WERI-Rb-1 (cell line): ENCODE data around the gene GMDS.

Experiments used
- DNase-seq: peaks from one replicate; pipeline ENCODE4 v3.0.0-alpha.2; 2020
- H3K27ac ChIP-seq: fragments of 250-450 bp; sonication (Bioruptor Pico); 2 replicates; pipeline ENCODE4 v1.5.1; 2020; ENCODE audit warnings: mild to moderate bottlenecking, moderate library complexity
- H3K27me3 ChIP-seq: fragments of 250-450 bp; sonication (Bioruptor Pico); 2 replicates; pipeline ENCODE4 v1.5.1; 2021; ENCODE audit warnings: mild to moderate bottlenecking, low read depth, moderate library complexity; ENCODE audit not compliant: insufficient read depth, severe bottlenecking
- H3K36me3 ChIP-seq: fragments of 250-450 bp; sonication (Bioruptor Pico); 2 replicates; pipeline ENCODE4 v1.5.1; 2020; ENCODE audit warnings: mild to moderate bottlenecking, moderate library complexity
- H3K4me3 ChIP-seq: 2 replicates; pipeline ENCODE4 v1.5.1; 2011; ENCODE audit warnings: low read depth, mild to moderate bottlenecking, control low read depth, low read length
- H3K9me3 ChIP-seq: fragments of 250-450 bp; sonication (Bioruptor Pico); 2 replicates; pipeline ENCODE4 v1.5.1; 2021; ENCODE audit warnings: mild to moderate bottlenecking, moderate library complexity; ENCODE audit not compliant: severe bottlenecking
- TF ChIP-seq, protein P1 (sequence below): IDR thresholded peaks from 2 replicates; pipeline ENCODE4 v1.5.1; 2011; ENCODE audit warnings: low read depth, mild to moderate bottlenecking, control low read depth, inconsistent platforms, low read length

The GMDS gene

DNA sequence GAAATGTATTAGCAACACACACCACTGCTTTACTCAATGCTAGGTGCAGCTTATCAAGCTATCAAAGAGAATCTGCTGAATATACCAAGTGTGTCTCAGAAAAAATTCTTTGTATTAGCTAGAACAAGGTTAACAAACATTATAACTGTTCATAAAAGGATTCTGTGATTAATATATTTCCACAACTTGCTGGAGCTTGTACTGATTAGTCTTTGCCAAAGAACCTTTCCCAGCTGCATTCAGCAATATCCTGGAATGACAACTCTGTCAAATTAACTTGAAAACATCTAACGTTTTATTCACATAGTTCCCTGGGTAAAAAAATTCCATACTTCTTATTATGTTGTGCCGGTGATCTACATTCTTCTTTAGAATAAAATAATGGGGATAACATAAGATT is 383.0 kb downstream of the GMDS start:
- Histone ChIP-seq H3K27me3 (no peaks in the 10 kb centered on the region), H3K9me3 (no peaks in the 10 kb centered on the region), H3K4me3 (no peak overlapping the region), H3K36me3 (no peaks in the 10 kb centered on the region), H3K27ac (no peak overlapping the region)
- TF ChIP-seq, protein P1, sequence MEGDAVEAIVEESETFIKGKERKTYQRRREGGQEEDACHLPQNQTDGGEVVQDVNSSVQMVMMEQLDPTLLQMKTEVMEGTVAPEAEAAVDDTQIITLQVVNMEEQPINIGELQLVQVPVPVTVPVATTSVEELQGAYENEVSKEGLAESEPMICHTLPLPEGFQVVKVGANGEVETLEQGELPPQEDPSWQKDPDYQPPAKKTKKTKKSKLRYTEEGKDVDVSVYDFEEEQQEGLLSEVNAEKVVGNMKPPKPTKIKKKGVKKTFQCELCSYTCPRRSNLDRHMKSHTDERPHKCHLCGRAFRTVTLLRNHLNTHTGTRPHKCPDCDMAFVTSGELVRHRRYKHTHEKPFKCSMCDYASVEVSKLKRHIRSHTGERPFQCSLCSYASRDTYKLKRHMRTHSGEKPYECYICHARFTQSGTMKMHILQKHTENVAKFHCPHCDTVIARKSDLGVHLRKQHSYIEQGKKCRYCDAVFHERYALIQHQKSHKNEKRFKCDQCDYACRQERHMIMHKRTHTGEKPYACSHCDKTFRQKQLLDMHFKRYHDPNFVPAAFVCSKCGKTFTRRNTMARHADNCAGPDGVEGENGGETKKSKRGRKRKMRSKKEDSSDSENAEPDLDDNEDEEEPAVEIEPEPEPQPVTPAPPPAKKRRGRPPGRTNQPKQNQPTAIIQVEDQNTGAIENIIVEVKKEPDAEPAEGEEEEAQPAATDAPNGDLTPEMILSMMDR, result no peak
- no peak for DNase-seq

DNA sequence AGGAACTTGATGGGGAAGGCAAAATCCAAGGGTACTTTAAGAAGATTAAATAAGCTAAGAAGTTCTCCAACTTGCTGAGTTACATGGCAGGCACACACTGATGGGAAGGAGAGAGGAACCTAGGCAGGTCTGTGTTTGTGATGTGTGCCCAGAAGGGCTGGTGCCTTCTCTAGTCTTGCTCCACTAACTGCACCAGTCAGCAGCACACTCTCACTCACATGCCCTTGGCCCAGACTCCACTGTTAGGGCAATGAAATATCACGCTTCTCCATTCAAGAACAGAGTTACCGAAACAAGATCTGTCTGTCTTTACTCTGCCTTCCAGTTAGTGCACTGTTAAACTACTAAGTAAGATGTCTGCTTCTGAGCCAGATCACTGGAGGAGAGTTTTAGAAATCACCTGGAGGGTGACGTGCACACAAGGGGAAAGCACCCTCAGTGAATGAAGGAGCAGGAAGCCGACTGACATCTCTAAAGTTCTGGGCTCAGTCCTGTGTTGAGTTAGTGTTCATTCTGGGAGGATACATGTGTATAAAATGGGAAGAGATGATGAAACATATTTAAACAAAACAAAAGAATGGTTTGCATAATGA is 384.6 kb downstream of the GMDS start:
- H3K36me3 ChIP-seq, result no peaks in the 10 kb centered on the region
- no peaks in the 10 kb centered on the region for H3K27me3 ChIP-seq
- TF ChIP-seq, protein P1, result no peak
- H3K27ac ChIP-seq, result no peak overlapping the region
- H3K9me3 ChIP-seq, result no peaks in the 10 kb centered on the region
- H3K4me3 ChIP-seq, result no peak overlapping the region
- no peak for DNase-seq

GRCh38 chr6:1858859-1859258 is 386.5 kb downstream of the GMDS start:
- Histone ChIP-seq H3K27me3 (no peaks in the 10 kb centered on the region), H3K9me3 (no peaks in the 10 kb centered on the region), H3K4me3 (no peak overlapping the region), H3K27ac (no peak overlapping the region), H3K36me3 (no peaks in the 10 kb centered on the region)
- DNase-seq, result no peak
- TF ChIP-seq, protein P1, result no peak

- TF ChIP-seq, protein P1, result no peak
- DNase-seq, result no peak
- Histone ChIP-seq H3K27ac (no peak overlapping the region), H3K4me3 (no peak overlapping the region), H3K36me3 (no peaks in the 10 kb centered on the region), H3K27me3 (no peaks in the 10 kb centered on the region), H3K9me3 (no peaks in the 10 kb centered on the region)
Observed at GRCh38 chr6:1858196-1858595, 387.2 kb downstream of the GMDS start.

DNA sequence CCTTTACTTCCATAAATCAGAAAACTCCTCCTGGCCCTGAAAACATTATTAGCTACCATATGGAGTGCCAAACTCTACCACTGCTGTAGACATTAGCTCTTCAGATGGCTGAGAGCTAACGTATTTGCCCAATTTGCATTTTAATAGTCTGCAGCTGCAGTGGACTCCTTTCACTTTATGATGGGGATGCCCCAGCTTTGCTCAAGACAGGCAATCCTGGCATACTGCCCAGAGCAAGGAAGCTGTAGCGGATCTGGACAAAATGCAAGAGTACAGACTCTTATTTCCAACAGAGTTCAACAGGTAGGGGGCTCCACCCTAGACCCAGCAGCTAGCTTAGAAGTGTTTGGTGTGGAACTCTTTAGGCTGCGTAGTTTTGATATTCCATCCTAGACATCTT is 389.0 kb downstream of the GMDS start:
- Histone ChIP-seq H3K9me3 (no peaks in the 10 kb centered on the region), H3K4me3 (no peak overlapping the region), H3K27me3 (no peaks in the 10 kb centered on the region), H3K27ac (no peak overlapping the region), H3K36me3 (no peaks in the 10 kb centered on the region)
- TF ChIP-seq, protein P1, result no peak
- DNase-seq, result no peak

DNA sequence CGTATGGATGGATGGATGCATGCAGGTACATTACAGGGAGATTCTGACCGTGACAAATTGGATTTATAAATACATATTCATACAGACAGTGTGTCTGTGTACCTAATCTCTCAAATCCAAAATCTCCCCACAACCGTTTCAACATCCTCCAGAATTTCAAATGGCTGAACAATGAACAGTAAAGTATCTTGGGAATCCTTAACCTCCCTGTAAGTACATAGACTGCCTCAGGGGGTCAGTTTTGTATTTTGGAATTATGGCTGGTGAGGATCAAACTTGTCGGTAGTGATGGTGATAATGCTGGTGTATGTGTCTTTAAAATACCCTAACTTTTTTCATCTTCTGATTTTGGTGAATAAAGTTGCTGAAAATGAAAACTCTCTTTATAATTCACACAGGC is 389.5 kb downstream of the GMDS start:
- Histone ChIP-seq H3K36me3 (no peaks in the 10 kb centered on the region), H3K27me3 (no peaks in the 10 kb centered on the region), H3K27ac (no peak overlapping the region), H3K9me3 (no peaks in the 10 kb centered on the region), H3K4me3 (no peak overlapping the region)
- no peak for DNase-seq
- TF ChIP-seq, protein P1, result no peak
